HepG2 (cell line): ENCODE data around the gene NAALADL1. TPM values are rescaled to one million over a fixed set of nuclear protein-coding genes. Genes with fewer than 3 reads are reported as not detected.

ENCODE experiments used
- ASH2L ChIP-seq: fragments of 300-600, 200-600 bp; sonication (generic); IDR thresholded peaks from 2 replicates; pipeline ENCODE4 v1.7.0; 2017; ENCODE audit warnings: low read depth, mild to moderate bottlenecking, moderate library complexity, mixed read lengths, low read length; ENCODE audit not compliant: insufficient read length
- FOXK2 ChIP-seq: fragments of 450-650 bp; IDR thresholded peaks from 2 replicates; pipeline ENCODE4 v1.6.1; 2016
- FOXP1 ChIP-seq, 2 experiments: fragments of 450-650 bp in 1 of 2; IDR thresholded peaks; 2 replicates each; pipeline ENCODE4 v1.6.1; 2017 to 2018; ENCODE audit warnings: antibody characterized with exemption in 1 of 2
- GLI4 ChIP-seq: sonication (generic); formaldehyde crosslinking; IDR thresholded peaks from 2 replicates; pipeline ENCODE4 v1.5.1; 2020; ENCODE audit warnings: missing genetic modification reagents, mild to moderate bottlenecking, moderate library complexity, borderline replicate concordance
- MTF1 ChIP-seq: sonication (generic); formaldehyde crosslinking; IDR thresholded peaks from 2 replicates; pipeline ENCODE4 v1.5.0; 2020; ENCODE audit warnings: missing genetic modification reagents
- NR2F6 ChIP-seq, 2 experiments: IDR thresholded peaks; 2 replicates each; pipeline ENCODE4 v1.6.1; 2016; ENCODE audit warnings: antibody characterized with exemption in 1 of 2, mild to moderate bottlenecking in 1 of 2
- ZIK1 ChIP-seq: sonication (generic); formaldehyde crosslinking; IDR thresholded peaks from 2 replicates; pipeline ENCODE4 v1.5.0; 2020; ENCODE audit warnings: mild to moderate bottlenecking, low read depth, missing genetic modification reagents, borderline replicate concordance
- ZNF614 ChIP-seq: IDR thresholded peaks from 2 replicates; pipeline ENCODE4 v1.6.1; 2018; ENCODE audit warnings: missing biosample characterization, missing genetic modification reagents, inconsistent platforms, borderline replicate concordance
- ZNF768 ChIP-seq: sonication (generic); formaldehyde crosslinking; IDR thresholded peaks from 2 replicates; pipeline ENCODE4 v1.4.0; 2020; ENCODE audit warnings: missing genetic modification reagents
- ZSCAN9 ChIP-seq: IDR thresholded peaks from 2 replicates; pipeline ENCODE4 v1.6.1; 2016; ENCODE audit warnings: borderline replicate concordance
- polyA plus RNA-seq, 8 experiments: library from polyadenylated mRNA; depleted of rRNA in 3 of 8; stranded (reverse) in 7 of 8; unstranded in 1 of 8; fragments of >200 nt; fragmentation: Illumina TruSeq in 4 of 8; extraction: Trizol in 4 of 8; gene quantifications; 2 replicates each; pipeline versions ENCODE4 v1.2.1 to v1.2.3, GENCODE V29; 2011 to 2016; ENCODE audit warnings: low read depth in 4 of 8, missing spikeins in 1 of 8, mixed read lengths in 1 of 8; ENCODE audit not compliant: insufficient read depth in 1 of 8
- total RNA-seq, 5 experiments: library from RNA; depleted of rRNA; stranded (reverse); fragments of >200 nt; fragmentation: Illumina TruSeq; extraction: Trizol; gene quantifications; 2 replicates each; pipeline ENCODE4 v1.2.3, GENCODE V29; 2016; ENCODE audit warnings: low read depth in 1 of 5
- TF ChIP-seq, protein P1 (sequence below): sonication (generic); formaldehyde crosslinking; IDR thresholded peaks from 2 replicates; pipeline ENCODE4 v1.8.1; 2023; ENCODE audit warnings: mild to moderate bottlenecking, missing genetic modification reagents
- TF ChIP-seq, protein P2 (sequence below): sonication (generic); formaldehyde crosslinking; IDR thresholded peaks from 2 replicates; pipeline ENCODE4 v1.4.0; 2020; ENCODE audit warnings: missing genetic modification reagents
- TF ChIP-seq, protein P3 (sequence below): sonication (generic); formaldehyde crosslinking; IDR thresholded peaks from 2 replicates; pipeline ENCODE4 v1.5.0; 2020; ENCODE audit warnings: missing genetic modification reagents
- TF ChIP-seq, protein P4 (sequence below): sonication (generic); formaldehyde crosslinking; IDR thresholded peaks from 2 replicates; pipeline ENCODE4 v1.4.0; 2020; ENCODE audit warnings: mild to moderate bottlenecking, missing genetic modification reagents
- TF ChIP-seq, protein P5 (sequence below): sonication (generic); formaldehyde crosslinking; IDR thresholded peaks from 2 replicates; pipeline ENCODE4 v1.5.0; 2020; ENCODE audit warnings: missing genetic modification reagents

NAALADL1 gene
- total and polyA plus RNA-seq, 2 of the 13 experiments (the other 11 are each of a cell fraction or from before 2014, with no cell fraction given), result 9.3 to 33.9 TPM

DNA sequence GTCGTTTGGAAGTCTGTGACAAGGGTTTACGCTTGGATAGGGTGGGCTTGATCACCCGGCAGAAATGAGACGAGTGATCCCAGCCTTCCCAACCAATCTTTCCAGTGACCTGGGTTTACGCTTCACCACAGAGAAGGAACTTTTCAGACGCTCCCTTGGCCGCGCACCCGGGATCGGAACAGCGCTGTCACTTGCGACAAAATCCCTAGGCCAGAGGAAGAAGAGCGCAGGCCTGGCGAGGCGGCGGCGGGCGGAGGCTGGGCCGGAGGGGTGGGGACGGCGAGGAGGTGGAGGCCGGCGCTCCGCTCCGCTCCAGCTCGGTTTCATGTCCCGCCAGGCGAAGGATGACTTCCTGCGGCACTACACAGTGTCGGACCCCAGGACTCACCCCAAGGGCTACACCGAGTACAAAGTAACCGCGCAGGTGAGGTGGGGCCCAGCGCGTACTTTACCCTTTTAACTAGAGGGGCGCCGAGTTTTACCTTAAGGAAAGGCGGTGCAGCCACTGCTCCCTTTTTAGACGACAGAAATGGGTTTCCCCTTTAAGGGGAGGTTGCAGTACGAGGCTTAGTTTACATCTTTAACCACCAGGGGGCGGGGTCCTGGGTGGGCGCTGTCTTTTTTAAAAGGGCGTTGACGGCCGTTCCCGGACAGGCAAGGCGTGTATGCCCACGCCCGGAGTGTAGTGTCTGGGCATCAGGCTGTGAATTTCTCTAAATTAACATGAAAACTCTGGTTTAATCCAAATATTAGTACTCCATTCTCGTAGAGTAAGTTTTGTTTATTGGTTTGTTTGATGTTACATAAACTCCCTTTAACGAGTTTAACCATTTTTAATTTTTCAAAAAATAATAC is 30.9 kb downstream of the NAALADL1 start, which contains the start of gene SNX15 (continued):
- TF ChIP-seq, protein P1, sequence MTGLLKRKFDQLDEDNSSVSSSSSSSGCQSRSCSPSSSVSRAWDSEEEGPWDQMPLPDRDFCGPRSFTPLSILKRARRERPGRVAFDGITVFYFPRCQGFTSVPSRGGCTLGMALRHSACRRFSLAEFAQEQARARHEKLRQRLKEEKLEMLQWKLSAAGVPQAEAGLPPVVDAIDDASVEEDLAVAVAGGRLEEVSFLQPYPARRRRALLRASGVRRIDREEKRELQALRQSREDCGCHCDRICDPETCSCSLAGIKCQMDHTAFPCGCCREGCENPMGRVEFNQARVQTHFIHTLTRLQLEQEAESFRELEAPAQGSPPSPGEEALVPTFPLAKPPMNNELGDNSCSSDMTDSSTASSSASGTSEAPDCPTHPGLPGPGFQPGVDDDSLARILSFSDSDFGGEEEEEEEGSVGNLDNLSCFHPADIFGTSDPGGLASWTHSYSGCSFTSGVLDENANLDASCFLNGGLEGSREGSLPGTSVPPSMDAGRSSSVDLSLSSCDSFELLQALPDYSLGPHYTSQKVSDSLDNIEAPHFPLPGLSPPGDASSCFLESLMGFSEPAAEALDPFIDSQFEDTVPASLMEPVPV (CRISPR knock-in tag), result no peak; the same call in 1 of the 2 replicates
- TF ChIP-seq, protein P2, sequence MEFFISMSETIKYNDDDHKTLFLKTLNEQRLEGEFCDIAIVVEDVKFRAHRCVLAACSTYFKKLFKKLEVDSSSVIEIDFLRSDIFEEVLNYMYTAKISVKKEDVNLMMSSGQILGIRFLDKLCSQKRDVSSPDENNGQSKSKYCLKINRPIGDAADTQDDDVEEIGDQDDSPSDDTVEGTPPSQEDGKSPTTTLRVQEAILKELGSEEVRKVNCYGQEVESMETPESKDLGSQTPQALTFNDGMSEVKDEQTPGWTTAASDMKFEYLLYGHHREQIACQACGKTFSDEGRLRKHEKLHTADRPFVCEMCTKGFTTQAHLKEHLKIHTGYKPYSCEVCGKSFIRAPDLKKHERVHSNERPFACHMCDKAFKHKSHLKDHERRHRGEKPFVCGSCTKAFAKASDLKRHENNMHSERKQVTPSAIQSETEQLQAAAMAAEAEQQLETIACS (CRISPR knock-in tag), result peak; percentile 49; the same call in 1 of the 2 replicates
- peak; percentile 61; the same call in 1 of the 2 replicates for TF ChIP-seq ZNF768 (CRISPR knock-in tag)
- TF ChIP-seq, protein P3, sequence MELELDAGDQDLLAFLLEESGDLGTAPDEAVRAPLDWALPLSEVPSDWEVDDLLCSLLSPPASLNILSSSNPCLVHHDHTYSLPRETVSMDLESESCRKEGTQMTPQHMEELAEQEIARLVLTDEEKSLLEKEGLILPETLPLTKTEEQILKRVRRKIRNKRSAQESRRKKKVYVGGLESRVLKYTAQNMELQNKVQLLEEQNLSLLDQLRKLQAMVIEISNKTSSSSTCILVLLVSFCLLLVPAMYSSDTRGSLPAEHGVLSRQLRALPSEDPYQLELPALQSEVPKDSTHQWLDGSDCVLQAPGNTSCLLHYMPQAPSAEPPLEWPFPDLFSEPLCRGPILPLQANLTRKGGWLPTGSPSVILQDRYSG (CRISPR knock-in tag), result no peak
- no peak for TF ChIP-seq ZSCAN9 (CRISPR knock-in tag)
- TF ChIP-seq ASH2L, result peak; percentile 98
- peak; percentile 59 for TF ChIP-seq ZIK1 (CRISPR knock-in tag)
- TF ChIP-seq GLI4 (CRISPR knock-in tag), result 0 out of 2 replicates have a peak, but pooled peaks have one; percentile 46
- no peak for TF ChIP-seq NR2F6 (IDR thresholded peaks at IDR 0.05)
- no peak for TF ChIP-seq NR2F6 (CRISPR knock-in tag; IDR thresholded peaks at IDR 0.05)
- TF ChIP-seq, protein P4, sequence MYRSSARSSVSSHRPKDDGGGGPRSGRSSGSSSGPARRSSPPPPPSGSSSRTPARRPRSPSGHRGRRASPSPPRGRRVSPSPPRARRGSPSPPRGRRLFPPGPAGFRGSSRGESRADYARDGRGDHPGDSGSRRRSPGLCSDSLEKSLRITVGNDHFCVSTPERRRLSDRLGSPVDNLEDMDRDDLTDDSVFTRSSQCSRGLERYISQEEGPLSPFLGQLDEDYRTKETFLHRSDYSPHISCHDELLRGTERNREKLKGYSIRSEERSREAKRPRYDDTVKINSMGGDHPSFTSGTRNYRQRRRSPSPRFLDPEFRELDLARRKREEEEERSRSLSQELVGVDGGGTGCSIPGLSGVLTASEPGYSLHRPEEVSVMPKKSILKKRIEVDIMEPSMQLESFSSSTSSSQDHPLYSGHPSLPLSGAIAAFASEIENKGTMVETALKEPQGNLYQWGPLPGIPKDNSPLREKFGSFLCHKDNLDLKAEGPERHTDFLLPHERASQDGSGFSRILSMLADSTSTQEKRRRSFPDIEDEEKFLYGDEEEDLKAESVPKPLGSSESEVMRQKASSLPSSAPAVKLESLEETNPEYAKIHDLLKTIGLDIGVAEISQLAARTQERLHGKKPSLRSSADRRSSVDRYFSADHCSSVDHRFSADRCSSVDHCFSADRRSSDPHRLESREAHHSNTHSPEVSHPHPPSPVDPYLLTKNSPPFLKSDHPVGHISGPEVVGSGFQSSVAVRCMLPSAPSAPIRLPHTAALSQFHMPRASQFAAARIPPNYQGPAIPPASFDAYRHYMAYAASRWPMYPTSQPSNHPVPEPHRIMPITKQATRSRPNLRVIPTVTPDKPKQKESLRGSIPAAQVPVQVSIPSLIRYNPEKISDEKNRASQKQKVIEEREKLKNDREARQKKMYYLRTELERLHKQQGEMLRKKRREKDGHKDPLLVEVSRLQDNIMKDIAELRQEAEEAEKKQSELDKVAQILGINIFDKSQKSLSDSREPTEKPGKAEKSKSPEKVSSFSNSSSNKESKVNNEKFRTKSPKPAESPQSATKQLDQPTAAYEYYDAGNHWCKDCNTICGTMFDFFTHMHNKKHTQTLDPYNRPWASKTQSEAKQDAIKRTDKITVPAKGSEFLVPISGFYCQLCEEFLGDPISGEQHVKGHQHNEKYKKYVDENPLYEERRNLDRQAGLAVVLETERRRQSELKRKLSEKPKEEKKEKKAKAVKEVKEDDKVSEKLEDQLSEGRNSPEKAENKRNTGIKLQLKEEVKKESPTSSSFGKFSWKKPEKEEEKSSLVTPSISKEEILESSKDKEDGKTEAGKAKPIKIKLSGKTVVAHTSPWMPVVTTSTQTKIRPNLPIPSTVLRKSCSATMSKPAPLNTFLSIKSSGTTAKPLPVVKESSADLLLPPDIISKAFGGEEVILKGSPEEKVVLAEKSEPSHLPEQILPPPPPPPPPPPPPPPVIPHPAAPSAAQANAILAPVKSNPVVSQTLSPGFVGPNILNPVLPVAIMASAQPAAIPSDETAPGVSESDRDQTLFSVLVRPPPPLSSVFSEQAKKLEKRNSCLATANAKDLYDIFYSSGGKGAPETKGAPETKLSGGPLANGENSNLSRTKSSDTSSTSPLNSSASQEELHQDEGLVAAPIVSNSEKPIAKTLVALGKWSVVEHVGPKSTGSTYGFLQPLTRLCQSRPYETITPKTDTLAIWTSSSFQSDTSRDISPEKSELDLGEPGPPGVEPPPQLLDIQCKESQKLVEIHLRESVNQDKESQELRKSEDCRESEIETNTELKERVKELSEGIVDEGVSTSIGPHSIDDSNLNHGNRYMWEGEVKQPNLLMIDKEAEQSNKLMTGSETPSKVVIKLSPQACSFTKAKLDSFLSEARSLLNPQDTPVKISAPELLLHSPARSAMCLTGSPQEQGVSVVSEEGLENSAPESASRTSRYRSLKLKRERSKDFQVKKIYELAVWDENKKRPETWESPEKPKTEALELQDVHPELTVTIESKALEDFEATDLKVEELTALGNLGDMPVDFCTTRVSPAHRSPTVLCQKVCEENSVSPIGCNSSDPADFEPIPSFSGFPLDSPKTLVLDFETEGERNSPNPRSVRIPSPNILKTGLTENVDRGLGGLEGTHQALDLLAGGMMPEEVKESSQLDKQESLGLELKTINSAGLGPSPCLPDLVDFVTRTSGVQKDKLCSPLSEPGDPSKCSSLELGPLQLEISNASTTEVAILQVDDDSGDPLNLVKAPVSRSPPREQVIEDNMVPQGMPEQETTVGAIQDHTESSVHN (CRISPR knock-in tag), result no peak
- no peak for TF ChIP-seq MTF1 (CRISPR knock-in tag)
- no peak for TF ChIP-seq FOXK2
- no peak for TF ChIP-seq ZNF614
- no peak for TF ChIP-seq FOXP1 (IDR thresholded peaks at IDR 0.05)
- no peak for TF ChIP-seq FOXP1 (CRISPR knock-in tag; IDR thresholded peaks at IDR 0.05)
- TF ChIP-seq, protein P5, sequence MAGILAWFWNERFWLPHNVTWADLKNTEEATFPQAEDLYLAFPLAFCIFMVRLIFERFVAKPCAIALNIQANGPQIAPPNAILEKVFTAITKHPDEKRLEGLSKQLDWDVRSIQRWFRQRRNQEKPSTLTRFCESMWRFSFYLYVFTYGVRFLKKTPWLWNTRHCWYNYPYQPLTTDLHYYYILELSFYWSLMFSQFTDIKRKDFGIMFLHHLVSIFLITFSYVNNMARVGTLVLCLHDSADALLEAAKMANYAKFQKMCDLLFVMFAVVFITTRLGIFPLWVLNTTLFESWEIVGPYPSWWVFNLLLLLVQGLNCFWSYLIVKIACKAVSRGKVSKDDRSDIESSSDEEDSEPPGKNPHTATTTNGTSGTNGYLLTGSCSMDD (CRISPR knock-in tag), result no peak
